ENCODE measurements around the gene CABLES2. TPM values are rescaled to one million over a fixed set of nuclear protein-coding genes. Genes with fewer than 3 reads are reported as not detected.

CABLES2 gene
- total RNA-seq, 1 donor from 2014 or later, result 9.3 TPM

- no peak for DNase-seq (ENCODE audit: low spot score)
- TF ChIP-seq CTCF (IDR thresholded peaks at IDR 0.05; ENCODE audit: unreplicated experiment), result no peak
- H3K27me3 Mint-ChIP-seq (ENCODE audit: unreplicated experiment), result peaks cover 12% of the 10 kb centered on the region
- no peak overlapping the region for H3K27ac Mint-ChIP-seq (ENCODE audit: unreplicated experiment)
- no peaks in the 10 kb centered on the region for H3K4me1 Mint-ChIP-seq (ENCODE audit: unreplicated experiment)
- H3K9me3 Mint-ChIP-seq (ENCODE audit: unreplicated experiment), result no peaks in the 10 kb centered on the region
- H3K4me3 Mint-ChIP-seq (ENCODE audit: unreplicated experiment), result no peak overlapping the region
- no peaks in the 10 kb centered on the region for H3K36me3 Mint-ChIP-seq (ENCODE audit: low read depth, unreplicated experiment)
Observed at GRCh38 chr20:62452475-62453095, 45.5 kb upstream of the CABLES2 start.

GRCh38 chr20:62451970-62452369 lies 44.9 kb upstream of the CABLES2 start:
- H3K4me1 Mint-ChIP-seq (ENCODE audit: unreplicated experiment), result no peaks in the 10 kb centered on the region
- no peak for TF ChIP-seq CTCF (IDR thresholded peaks at IDR 0.05; ENCODE audit: unreplicated experiment)
- no peaks in the 10 kb centered on the region for H3K36me3 Mint-ChIP-seq (ENCODE audit: low read depth, unreplicated experiment)
- no peak overlapping the region for H3K4me3 Mint-ChIP-seq (ENCODE audit: unreplicated experiment)
- DNase-seq (ENCODE audit: low spot score), result no peak
- H3K9me3 Mint-ChIP-seq (ENCODE audit: unreplicated experiment), result no peaks in the 10 kb centered on the region
- peaks cover 9% of the 10 kb centered on the region for H3K27me3 Mint-ChIP-seq (ENCODE audit: unreplicated experiment)
- H3K27ac Mint-ChIP-seq (ENCODE audit: unreplicated experiment), result no peak overlapping the region

GRCh38 chr20:62451156-62451767 lies 44.2 kb upstream of the CABLES2 start:
- Mint-ChIP-seq H3K9me3 (ENCODE audit: unreplicated experiment) (no peaks in the 10 kb centered on the region), H3K27me3 (ENCODE audit: unreplicated experiment) (peaks cover 7% of the 10 kb centered on the region), H3K4me1 (ENCODE audit: unreplicated experiment) (no peaks in the 10 kb centered on the region), H3K36me3 (ENCODE audit: low read depth, unreplicated experiment) (no peaks in the 10 kb centered on the region), H3K4me3 (ENCODE audit: unreplicated experiment) (no peak overlapping the region), H3K27ac (ENCODE audit: unreplicated experiment) (no peak overlapping the region)
- no peak for DNase-seq (ENCODE audit: low spot score)
- no peak for TF ChIP-seq CTCF (IDR thresholded peaks at IDR 0.05; ENCODE audit: unreplicated experiment)

- H3K36me3 Mint-ChIP-seq (ENCODE audit: low read depth, unreplicated experiment), result no peaks in the 10 kb centered on the region
- H3K27ac Mint-ChIP-seq (ENCODE audit: unreplicated experiment), result no peak overlapping the region
- no peak for DNase-seq (ENCODE audit: low spot score)
- H3K9me3 Mint-ChIP-seq (ENCODE audit: unreplicated experiment), result no peaks in the 10 kb centered on the region
- H3K4me1 Mint-ChIP-seq (ENCODE audit: unreplicated experiment), result no peaks in the 10 kb centered on the region
- H3K4me3 Mint-ChIP-seq (ENCODE audit: unreplicated experiment), result no peak overlapping the region
- no peak for TF ChIP-seq CTCF (IDR thresholded peaks at IDR 0.05; ENCODE audit: unreplicated experiment)
- H3K27me3 Mint-ChIP-seq (ENCODE audit: unreplicated experiment), result peaks cover 6% of the 10 kb centered on the region
Observed at GRCh38 chr20:62449951-62450691, 43.0 kb upstream of the CABLES2 start.

GRCh38 chr20:62448788-62449187 lies 41.7 kb upstream of the CABLES2 start:
- no peaks in the 10 kb centered on the region for H3K4me1 Mint-ChIP-seq (ENCODE audit: unreplicated experiment)
- no peaks in the 10 kb centered on the region for H3K9me3 Mint-ChIP-seq (ENCODE audit: unreplicated experiment)
- TF ChIP-seq CTCF (IDR thresholded peaks at IDR 0.05; ENCODE audit: unreplicated experiment), result no peak
- no peak overlapping the region for H3K27ac Mint-ChIP-seq (ENCODE audit: unreplicated experiment)
- H3K4me3 Mint-ChIP-seq (ENCODE audit: unreplicated experiment), result no peak overlapping the region
- H3K36me3 Mint-ChIP-seq (ENCODE audit: low read depth, unreplicated experiment), result no peaks in the 10 kb centered on the region
- DNase-seq (ENCODE audit: low spot score), result no peak
- H3K27me3 Mint-ChIP-seq (ENCODE audit: unreplicated experiment), result peaks cover 6% of the 10 kb centered on the region
